Endothelial cell of umbilical vein (primary cell): Measurements from ENCODE around the gene MMP25. TPM values are rescaled to one million over a fixed set of nuclear protein-coding genes. Genes with fewer than 3 reads are reported as not detected.

Source experiments
- BruUV-seq: library from RNA; stranded (reverse); fragments of 400-500 nt; replicated peaks from 2 replicates; lab custom pipeline; 2021; lab: Mats Ljungman, UMichigan
- CTCF ChIA-PET: fragments of 300-600, 350-600 bp; sonication (Branson Sonifier 250); formaldehyde crosslinking; loops from one replicate; lab custom pipeline; 2021; ENCODE audit warnings: antibody characterized with exemption, inconsistent platforms; lab: Charles Lee
- POLR2A ChIA-PET: fragments of 300-600, 350-600 bp; sonication (Branson Sonifier 250); formaldehyde crosslinking; loops from one replicate; lab custom pipeline; 2021; ENCODE audit warnings: antibody characterized with exemption, inconsistent platforms; lab: Charles Lee
- DNase-seq: peaks from one replicate; pipeline ENCODE4 v3.0.0-alpha.2; 2011; ENCODE audit warnings: low read depth, low spot score
- FAIRE-seq: peaks from 2 replicates; lab custom pipeline; 2011; peaks lifted over from hg19 to GRCh38; lab: Jason Lieb, UNC
- H2AFZ ChIP-seq: 2 replicates; pipeline ENCODE4 v1.6.0; 2012; ENCODE audit warnings: low read depth, low read length, control low read depth, inconsistent platforms
- H3K27ac ChIP-seq: 2 replicates; pipeline ENCODE4 v1.5.1; 2011; ENCODE audit warnings: low read depth, mild to moderate bottlenecking, control low read depth, low read length, moderate library complexity; ENCODE audit not compliant: insufficient read depth
- H3K27me3 ChIP-seq, 2 experiments: 2 replicates each; pipeline versions ENCODE4 v1.6.0 to v1.6.1; 2011; ENCODE audit warnings: low read length in 2 of 2, mixed read lengths in 1 of 2; ENCODE audit not compliant: control insufficient read depth in 2 of 2, insufficient read depth in 2 of 2
- H3K36me3 ChIP-seq, 2 experiments: 2 replicates in 1 of 2; 3 replicates in 1 of 2; pipeline ENCODE4 v1.5.1; 2011; ENCODE audit warnings: low read length in 2 of 2, mild to moderate bottlenecking in 1 of 2, moderate library complexity in 1 of 2; ENCODE audit not compliant: control insufficient read depth in 2 of 2, insufficient read depth in 2 of 2; ENCODE audit errors: extremely low read depth in 1 of 2
- H3K4me1 ChIP-seq: 3 replicates; pipeline ENCODE4 v1.5.1; 2011; ENCODE audit warnings: mild to moderate bottlenecking, low read length; ENCODE audit not compliant: control insufficient read depth, insufficient read depth; ENCODE audit errors: extremely low read depth
- H3K4me2 ChIP-seq: 2 replicates; pipeline ENCODE4 v1.6.1; 2011; ENCODE audit warnings: low read length, control low read depth, mixed read lengths; ENCODE audit not compliant: insufficient read depth
- H3K4me3 ChIP-seq, 3 experiments: fragments of 200-600 bp in 1 of 3; sonication (generic), shearing (Covaris generic) in 1 of 3; replicated peaks in 1 of 3; 2 replicates each; pipeline ENCODE4 v1.5.1; 2011 to 2016; ENCODE audit warnings: control low read depth in 3 of 3, low read length in 3 of 3, mild to moderate bottlenecking in 2 of 3, inconsistent platforms in 1 of 3, low read depth in 1 of 3, moderate library complexity in 1 of 3; ENCODE audit not compliant: insufficient read depth in 1 of 3
- H3K79me2 ChIP-seq: 2 replicates; pipeline ENCODE4 v1.6.0; 2012; ENCODE audit warnings: low read length, inconsistent platforms; ENCODE audit not compliant: control insufficient read depth, insufficient read depth
- H3K9ac ChIP-seq: replicated peaks from 2 replicates; pipeline ENCODE3; 2011; ENCODE audit warnings: low read length, control low read depth; ENCODE audit not compliant: insufficient read depth; ENCODE audit errors: extremely low read depth
- H3K9me1 ChIP-seq: replicated peaks from 3 replicates; pipeline ENCODE4 v1.6.0; 2011; ENCODE audit warnings: mild to moderate bottlenecking, low read length; ENCODE audit not compliant: control insufficient read depth, insufficient read depth; ENCODE audit errors: extremely low read depth
- H3K9me3 ChIP-seq: replicated peaks from 2 replicates; pipeline ENCODE4 v1.5.1; 2012; ENCODE audit warnings: low read length, inconsistent platforms; ENCODE audit not compliant: control insufficient read depth, insufficient read depth
- H4K20me1 ChIP-seq: replicated peaks from 2 replicates; pipeline ENCODE3; 2011; ENCODE audit warnings: mild to moderate bottlenecking, low read length; ENCODE audit not compliant: control insufficient read depth, insufficient read depth; ENCODE audit errors: extremely low read depth
- EZH2 ChIP-seq: IDR thresholded peaks from 2 replicates; pipeline ENCODE4 v1.6.1; 2012; ENCODE audit warnings: borderline replicate concordance, low read depth, mild to moderate bottlenecking, moderate library complexity, low read length, inconsistent platforms; ENCODE audit not compliant: severe bottlenecking
- FOS ChIP-seq: IDR thresholded peaks from 2 replicates; pipeline ENCODE4 v1.6.1; 2011; ENCODE audit warnings: mild to moderate bottlenecking, low read length, moderate library complexity, borderline replicate concordance; ENCODE audit not compliant: insufficient read depth
- GATA2 ChIP-seq: IDR thresholded peaks from 2 replicates; pipeline ENCODE4 v1.7.0; 2011; ENCODE audit warnings: low read depth, mild to moderate bottlenecking, moderate library complexity, mixed read lengths, low read length; ENCODE audit not compliant: insufficient read length, insufficient read depth
- JUN ChIP-seq: IDR thresholded peaks from 2 replicates; pipeline ENCODE4 v1.6.1; 2011; ENCODE audit warnings: borderline replicate concordance, low read depth; ENCODE audit not compliant: insufficient read length, insufficient read depth
- MYC ChIP-seq: IDR thresholded peaks from one replicate; pipeline ENCODE4 v1.6.1; 2011; ENCODE audit warnings: mild to moderate bottlenecking, low read depth, low read length
- POLR2A ChIP-seq: IDR thresholded peaks from 2 replicates; pipeline ENCODE4 v1.6.1; 2012; ENCODE audit warnings: low read depth, mild to moderate bottlenecking, control low read depth, low read length
- POLR2AphosphoS5 ChIP-seq: IDR thresholded peaks from 2 replicates; pipeline ENCODE4 v1.6.1; 2012; ENCODE audit warnings: low read depth, mild to moderate bottlenecking, control low read depth, low read length, moderate library complexity; ENCODE audit not compliant: insufficient read depth
- dilution Hi-C: fragments of 300-500 bp; cut with MboI; formaldehyde crosslinking; loops from one replicate; pipeline ENCODE4 v1.15.0; 2019; ENCODE audit warnings: low sequenced_read_pairs; ENCODE audit not compliant: extremely low pct_ligation_motif_present
- intact Hi-C: fragments of 100-400 bp; cut with micrococcal nuclease; formaldehyde crosslinking; loops from one replicate; pipeline ENCODE4 v1.10.0; 2022
- polyA plus RNA-seq, 4 experiments: library from polyadenylated mRNA; depleted of rRNA in 3 of 4; stranded (reverse) in 3 of 4; unstranded in 1 of 4; fragments of >200 nt; gene quantifications; 2 replicates each; pipeline versions ENCODE4 v1.2.1 to v1.2.3, GENCODE V29; 2011 to 2012; ENCODE audit warnings: missing spikeins in 1 of 4
- total RNA-seq: library from RNA; stranded (reverse); gene quantifications from 2 replicates; pipeline ENCODE4 v1.2.3, GENCODE V29; 2021
- TF ChIP-seq, protein P1 (sequence below): IDR thresholded peaks from 2 replicates; pipeline ENCODE4 v1.6.1; 2011; ENCODE audit not compliant: insufficient read depth, insufficient read length
- TF ChIP-seq, protein P2 (sequence below), 2 donors: IDR thresholded peaks; 1 replicate in 1 of 2; 2 replicates in 1 of 2; pipeline ENCODE4 v1.5.1; 2011; ENCODE audit warnings: low read length in 2 of 2, mild to moderate bottlenecking in 2 of 2, moderate library complexity in 2 of 2, control low read depth in 1 of 2, inconsistent platforms in 1 of 2, low read depth in 1 of 2; ENCODE audit not compliant: insufficient read depth in 1 of 2; ENCODE audit errors: extremely low read depth in 1 of 2

Gene MMP25
- total and polyA plus RNA-seq, 2 donors (not counting 3 experiments of a cell fraction or from before 2014, with no cell fraction given) = 0.08 to 0.35 TPM

DNA sequence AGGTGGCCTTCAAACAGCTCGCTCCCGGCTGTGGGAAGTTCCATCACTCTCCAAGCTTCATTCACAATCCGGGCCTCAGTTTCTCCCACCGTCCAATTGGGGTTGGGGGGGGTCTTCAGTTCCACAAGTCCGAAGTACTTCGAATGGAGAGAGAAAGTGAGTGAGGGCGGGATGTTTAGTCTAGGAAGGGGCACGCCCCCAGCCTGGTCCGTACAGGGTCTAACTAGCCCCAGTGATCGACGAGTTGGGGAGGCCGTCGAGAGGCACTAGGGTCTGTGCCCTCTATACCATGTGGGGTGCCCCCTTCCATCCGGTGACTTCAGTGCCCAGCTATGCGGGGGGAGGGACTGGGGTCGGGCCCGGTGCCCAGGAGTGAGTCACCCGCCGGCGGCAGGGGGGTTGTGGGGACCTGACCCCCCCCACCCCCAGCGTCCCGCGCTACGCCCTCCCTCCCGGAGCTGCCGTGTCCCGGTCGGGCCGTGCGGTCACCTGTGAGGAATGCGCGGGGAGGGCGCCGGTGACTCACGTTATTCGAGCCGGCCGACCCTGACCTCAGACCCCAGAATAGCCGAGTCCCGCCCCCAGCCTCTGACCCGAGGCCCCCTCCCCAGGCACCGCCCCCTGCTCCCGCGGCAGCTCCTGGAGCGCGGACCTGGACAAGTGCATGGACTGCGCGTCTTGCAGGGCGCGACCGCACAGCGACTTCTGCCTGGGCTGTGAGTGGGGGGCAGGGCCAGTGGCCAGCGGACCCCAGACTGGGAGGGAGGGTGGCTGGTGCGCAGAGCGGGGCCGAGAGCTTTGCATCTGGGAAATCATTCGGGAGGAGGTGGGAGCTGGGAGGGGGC lies 25.5 kb upstream of the MMP25 start:
- Histone ChIP-seq H3K27me3 (peaks cover 0 to 2% of the 10 kb centered on the region in 2 experiments), H3K9ac (peak overlapping the region; percentile 99), H3K4me2 (peak overlapping the region; percentile 83), H3K79me2 (peaks cover 2% of the 10 kb centered on the region), H3K27ac (peak overlapping the region; percentile 98), H3K36me3 (no peaks in the 10 kb centered on the region), H3K4me1 (peaks cover 18% of the 10 kb centered on the region), H3K4me3 (peak overlapping the region; percentile 61 to 83 (median 75)), H3K9me3 (no peaks in the 10 kb centered on the region), H3K9me1 (no peaks in the 10 kb centered on the region), H4K20me1 (no peaks in the 10 kb centered on the region), H2AFZ (no peak overlapping the region)
- DNase-seq (peak; percentile 86), FAIRE-seq (peak; percentile 93)
- intact Hi-C loops = loop anchor here (1.0 to 2.0 kb wide), 3 partner anchors 17 to 116 kb away; partner anchors contain the start of gene PAQR4
- ChIA-PET CTCF (interaction anchor here (1.2 to 6.1 kb wide), 7 partner anchors 7 to 38 kb away, joined by 7 to 52 read pairs (median 9); no protein-coding TSS in a partner anchor), POLR2A (interaction anchor here (0.6 to 2.2 kb wide), 9 partner anchors 7 to 138 kb away, joined by 3 to 16 read pairs (median 5); partner anchors contain the start of gene ZNF213)
- dilution Hi-C loops = no loop called here
- peak; percentile 97 for TF ChIP-seq POLR2AphosphoS5
- TF ChIP-seq, protein P1, sequence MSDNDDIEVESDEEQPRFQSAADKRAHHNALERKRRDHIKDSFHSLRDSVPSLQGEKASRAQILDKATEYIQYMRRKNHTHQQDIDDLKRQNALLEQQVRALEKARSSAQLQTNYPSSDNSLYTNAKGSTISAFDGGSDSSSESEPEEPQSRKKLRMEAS = peak; percentile 21
- peak; percentile 97 for TF ChIP-seq FOS
- peak; percentile 32 for TF ChIP-seq POLR2A
- no peak for TF ChIP-seq GATA2
- TF ChIP-seq MYC = peak; percentile 67
- no peak for TF ChIP-seq EZH2
- TF ChIP-seq, protein P2, sequence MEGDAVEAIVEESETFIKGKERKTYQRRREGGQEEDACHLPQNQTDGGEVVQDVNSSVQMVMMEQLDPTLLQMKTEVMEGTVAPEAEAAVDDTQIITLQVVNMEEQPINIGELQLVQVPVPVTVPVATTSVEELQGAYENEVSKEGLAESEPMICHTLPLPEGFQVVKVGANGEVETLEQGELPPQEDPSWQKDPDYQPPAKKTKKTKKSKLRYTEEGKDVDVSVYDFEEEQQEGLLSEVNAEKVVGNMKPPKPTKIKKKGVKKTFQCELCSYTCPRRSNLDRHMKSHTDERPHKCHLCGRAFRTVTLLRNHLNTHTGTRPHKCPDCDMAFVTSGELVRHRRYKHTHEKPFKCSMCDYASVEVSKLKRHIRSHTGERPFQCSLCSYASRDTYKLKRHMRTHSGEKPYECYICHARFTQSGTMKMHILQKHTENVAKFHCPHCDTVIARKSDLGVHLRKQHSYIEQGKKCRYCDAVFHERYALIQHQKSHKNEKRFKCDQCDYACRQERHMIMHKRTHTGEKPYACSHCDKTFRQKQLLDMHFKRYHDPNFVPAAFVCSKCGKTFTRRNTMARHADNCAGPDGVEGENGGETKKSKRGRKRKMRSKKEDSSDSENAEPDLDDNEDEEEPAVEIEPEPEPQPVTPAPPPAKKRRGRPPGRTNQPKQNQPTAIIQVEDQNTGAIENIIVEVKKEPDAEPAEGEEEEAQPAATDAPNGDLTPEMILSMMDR (IDR thresholded peaks at IDR 0.05; ENCODE audit: extremely low read depth in 1 of 2, insufficient read depth in 1 of 2, low read depth in 1 of 2, low read length in 2 of 2) = no peak
- peak; percentile 75 for TF ChIP-seq JUN
- BruUV-seq = no TSS peak
